ENCODE results near the gene UPF2.

DNA sequence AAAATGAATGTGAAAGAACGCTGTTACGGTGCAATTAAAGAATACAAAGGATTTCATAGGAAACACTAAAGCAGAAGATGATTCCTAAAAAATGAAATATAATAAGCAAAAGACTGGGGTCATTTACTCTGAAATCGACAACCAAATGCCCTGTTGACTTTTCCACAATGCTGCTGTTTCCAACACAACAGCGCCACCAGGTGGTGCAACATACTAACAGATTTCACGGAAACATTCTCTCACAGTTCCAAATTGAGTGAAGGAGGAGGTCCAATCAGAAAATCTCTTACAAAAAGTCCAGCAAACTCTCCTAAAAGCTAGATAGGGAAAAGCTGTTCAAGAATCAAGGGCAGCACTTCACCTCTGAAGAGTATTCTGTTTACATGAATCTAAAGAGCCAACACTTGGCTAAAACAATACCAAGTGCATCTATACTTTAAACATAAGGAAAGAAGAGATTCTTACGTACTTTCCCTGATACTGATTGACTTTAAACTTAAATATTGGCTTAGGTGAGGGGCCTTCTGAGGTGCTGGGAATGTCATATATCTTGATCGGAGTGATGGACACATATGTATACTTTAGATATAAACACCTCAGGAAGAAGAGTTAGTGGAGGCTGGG is 55.9 kb downstream of the UPF2 start:
- TF ChIP-seq EZH2 (IDR thresholded peaks at IDR 0.05): no peak
- no peak for TF ChIP-seq POLR2AphosphoS5 (IDR thresholded peaks at IDR 0.05; ENCODE audit: borderline replicate concordance, low read depth, low read length)

All from SK-N-MC (cell line).